ENCODE measurements around the gene EME1.

EME1 gene

DNA sequence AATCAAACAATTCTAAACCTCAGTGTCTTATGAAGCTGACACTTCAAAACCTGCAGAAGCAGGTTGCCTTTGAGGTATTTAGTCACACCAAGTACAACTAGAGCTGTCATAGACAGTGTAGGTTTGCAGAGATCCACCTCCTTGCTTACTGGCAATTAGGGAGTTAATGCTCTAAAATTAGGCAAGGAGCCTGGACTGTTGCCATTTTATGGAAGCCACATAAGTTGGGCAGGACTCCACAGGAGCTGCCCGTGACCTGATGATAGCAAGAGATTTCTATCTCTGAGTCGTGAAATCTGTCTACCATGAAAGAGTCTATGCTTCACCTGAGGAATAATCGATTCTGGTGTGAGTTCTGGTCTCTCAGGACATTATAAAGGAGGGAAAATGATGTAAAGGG is 8.9 kb downstream of the EME1 start:
- Histone ChIP-seq H3K27ac (ENCODE audit: low read depth, low read length) (no peak overlapping the region), H3K9me3 (ENCODE audit: insufficient read depth, low read depth, low read length) (no peaks in the 10 kb centered on the region), H3K4me3 (ENCODE audit: low read length) (no peak overlapping the region), H3K9ac (ENCODE audit: low read depth, low read length) (no peak overlapping the region), H3K4me1 (ENCODE audit: insufficient read depth, low read length) (no peaks in the 10 kb centered on the region), H3K36me3 (ENCODE audit: insufficient read depth, low read length) (peaks cover 93% of the 10 kb centered on the region), H3K27me3 (ENCODE audit: insufficient read depth, low read length) (no peaks in the 10 kb centered on the region)
- 90% methylated on average over 3 of the region's 3 CpGs for WGBS

- no peak overlapping the region for H3K27ac ChIP-seq (ENCODE audit: low read depth, low read length)
- no peak overlapping the region for H3K4me3 ChIP-seq (ENCODE audit: low read length)
- WGBS: 94% methylated on average over 12 of the region's 12 CpGs
- H3K27me3 ChIP-seq (ENCODE audit: insufficient read depth, low read length): no peaks in the 10 kb centered on the region
- no peaks in the 10 kb centered on the region for H3K9me3 ChIP-seq (ENCODE audit: insufficient read depth, low read depth, low read length)
- peaks cover 96% of the 10 kb centered on the region for H3K36me3 ChIP-seq (ENCODE audit: insufficient read depth, low read length)
- H3K9ac ChIP-seq (ENCODE audit: low read depth, low read length): no peak overlapping the region
- H3K4me1 ChIP-seq (ENCODE audit: insufficient read depth, low read length): no peaks in the 10 kb centered on the region
Observed at GRCh38 chr17:50382931-50383330, 9.9 kb downstream of the EME1 start.

DNA sequence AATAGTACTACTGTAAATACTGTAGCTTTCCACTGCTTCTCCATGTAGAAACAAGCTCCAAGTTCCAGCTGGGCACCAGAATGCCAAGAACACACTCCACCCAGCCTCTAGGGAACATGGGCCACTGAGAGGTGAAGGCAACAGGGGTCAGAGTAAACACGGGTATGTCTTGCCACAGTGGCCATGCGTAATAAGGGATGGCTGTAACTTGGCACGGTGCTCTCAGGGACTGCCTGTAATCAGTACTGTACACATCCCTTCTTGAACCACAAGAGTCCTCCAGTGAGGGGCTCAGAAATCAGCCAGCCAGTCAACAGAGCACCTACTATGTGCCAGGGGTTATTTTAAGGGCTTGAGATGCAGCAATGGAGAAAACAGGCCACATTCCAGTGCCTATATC is 13.5 kb downstream of the EME1 start:
- Histone ChIP-seq H3K4me1 (ENCODE audit: insufficient read depth, low read length) (no peaks in the 10 kb centered on the region), H3K9ac (ENCODE audit: low read depth, low read length) (no peak overlapping the region), H3K4me3 (ENCODE audit: low read length) (no peak overlapping the region), H3K36me3 (ENCODE audit: insufficient read depth, low read length) (peaks cover 100% of the 10 kb centered on the region), H3K27ac (ENCODE audit: low read depth, low read length) (no peak overlapping the region), H3K27me3 (ENCODE audit: insufficient read depth, low read length) (no peaks in the 10 kb centered on the region), H3K9me3 (ENCODE audit: insufficient read depth, low read depth, low read length) (no peaks in the 10 kb centered on the region)
- 95% methylated on average over 3 of the region's 3 CpGs for WGBS

- Histone ChIP-seq H3K9me3 (ENCODE audit: insufficient read depth, low read depth, low read length) (no peaks in the 10 kb centered on the region), H3K9ac (ENCODE audit: low read depth, low read length) (no peak overlapping the region), H3K27me3 (ENCODE audit: insufficient read depth, low read length) (no peaks in the 10 kb centered on the region), H3K27ac (ENCODE audit: low read depth, low read length) (no peak overlapping the region), H3K4me3 (ENCODE audit: low read length) (no peak overlapping the region), H3K36me3 (ENCODE audit: insufficient read depth, low read length) (peaks cover 100% of the 10 kb centered on the region), H3K4me1 (ENCODE audit: insufficient read depth, low read length) (no peaks in the 10 kb centered on the region)
- WGBS: 94% methylated on average over 3 of the region's 3 CpGs
Observed at GRCh38 chr17:50388728-50389127, 15.7 kb downstream of the EME1 start.

- Histone ChIP-seq H3K27me3 (ENCODE audit: insufficient read depth, low read length) (no peaks in the 10 kb centered on the region), H3K9me3 (ENCODE audit: insufficient read depth, low read depth, low read length) (no peaks in the 10 kb centered on the region), H3K4me3 (ENCODE audit: low read length) (no peak overlapping the region), H3K4me1 (ENCODE audit: insufficient read depth, low read length) (no peaks in the 10 kb centered on the region), H3K27ac (ENCODE audit: low read depth, low read length) (no peak overlapping the region), H3K9ac (ENCODE audit: low read depth, low read length) (no peak overlapping the region), H3K36me3 (ENCODE audit: insufficient read depth, low read length) (peaks cover 100% of the 10 kb centered on the region)
- 92% methylated on average over 6 of the region's 6 CpGs for WGBS
Observed at GRCh38 chr17:50389534-50389933, 16.5 kb downstream of the EME1 start.

- Histone ChIP-seq H3K4me3 (ENCODE audit: low read length) (no peak overlapping the region), H3K4me1 (ENCODE audit: insufficient read depth, low read length) (peaks cover 7% of the 10 kb centered on the region; the same call in 1 of the 2 replicates), H3K27me3 (ENCODE audit: insufficient read depth, low read length) (no peaks in the 10 kb centered on the region), H3K9me3 (ENCODE audit: insufficient read depth, low read depth, low read length) (no peaks in the 10 kb centered on the region), H3K9ac (ENCODE audit: low read depth, low read length) (no peak overlapping the region), H3K36me3 (ENCODE audit: insufficient read depth, low read length) (peaks cover 78% of the 10 kb centered on the region), H3K27ac (ENCODE audit: low read depth, low read length) (no peak overlapping the region)
- WGBS: 92% methylated on average over 6 of the region's 6 CpGs
Observed at GRCh38 chr17:50392621-50393020, 19.6 kb downstream of the EME1 start.

DNA sequence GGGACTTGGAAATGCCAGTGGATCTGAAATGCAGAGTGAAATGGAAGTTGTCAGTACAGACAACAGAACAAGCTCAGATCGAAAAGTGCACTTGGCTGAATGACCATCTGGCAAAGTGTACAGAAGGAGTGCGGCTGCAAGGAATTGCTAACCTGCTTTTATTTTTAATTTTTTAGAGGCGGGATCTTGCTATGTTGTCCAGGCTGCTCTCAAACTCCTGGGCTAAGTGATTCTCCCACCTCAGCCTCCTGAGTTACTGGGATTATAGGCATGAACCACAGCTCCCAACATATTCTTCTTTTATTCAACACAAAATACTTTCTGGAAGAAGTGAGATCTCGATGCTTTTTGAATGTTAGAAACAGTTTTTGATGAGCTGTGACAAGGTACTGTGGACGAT is 20.7 kb downstream of the EME1 start:
- Histone ChIP-seq H3K27ac (ENCODE audit: low read depth, low read length) (no peak overlapping the region), H3K4me3 (ENCODE audit: low read length) (no peak overlapping the region), H3K4me1 (ENCODE audit: insufficient read depth, low read length) (peaks cover 7% of the 10 kb centered on the region; the same call in 1 of the 2 replicates), H3K36me3 (ENCODE audit: insufficient read depth, low read length) (peaks cover 68% of the 10 kb centered on the region), H3K9ac (ENCODE audit: low read depth, low read length) (no peak overlapping the region), H3K27me3 (ENCODE audit: insufficient read depth, low read length) (no peaks in the 10 kb centered on the region), H3K9me3 (ENCODE audit: insufficient read depth, low read depth, low read length) (no peaks in the 10 kb centered on the region)
- WGBS: 95% methylated on average over 5 of the region's 5 CpGs

- Histone ChIP-seq H3K9me3 (ENCODE audit: insufficient read depth, low read depth, low read length) (no peaks in the 10 kb centered on the region), H3K4me3 (ENCODE audit: low read length) (no peak overlapping the region), H3K9ac (ENCODE audit: low read depth, low read length) (no peak overlapping the region), H3K27ac (ENCODE audit: low read depth, low read length) (no peak overlapping the region), H3K4me1 (ENCODE audit: insufficient read depth, low read length) (peaks cover 7% of the 10 kb centered on the region; the same call in 1 of the 2 replicates), H3K36me3 (ENCODE audit: insufficient read depth, low read length) (peaks cover 58% of the 10 kb centered on the region), H3K27me3 (ENCODE audit: insufficient read depth, low read length) (no peaks in the 10 kb centered on the region)
- 73% methylated on average over 3 of the region's 3 CpGs for WGBS
Observed at GRCh38 chr17:50394711-50395110, 21.7 kb downstream of the EME1 start.

DNA sequence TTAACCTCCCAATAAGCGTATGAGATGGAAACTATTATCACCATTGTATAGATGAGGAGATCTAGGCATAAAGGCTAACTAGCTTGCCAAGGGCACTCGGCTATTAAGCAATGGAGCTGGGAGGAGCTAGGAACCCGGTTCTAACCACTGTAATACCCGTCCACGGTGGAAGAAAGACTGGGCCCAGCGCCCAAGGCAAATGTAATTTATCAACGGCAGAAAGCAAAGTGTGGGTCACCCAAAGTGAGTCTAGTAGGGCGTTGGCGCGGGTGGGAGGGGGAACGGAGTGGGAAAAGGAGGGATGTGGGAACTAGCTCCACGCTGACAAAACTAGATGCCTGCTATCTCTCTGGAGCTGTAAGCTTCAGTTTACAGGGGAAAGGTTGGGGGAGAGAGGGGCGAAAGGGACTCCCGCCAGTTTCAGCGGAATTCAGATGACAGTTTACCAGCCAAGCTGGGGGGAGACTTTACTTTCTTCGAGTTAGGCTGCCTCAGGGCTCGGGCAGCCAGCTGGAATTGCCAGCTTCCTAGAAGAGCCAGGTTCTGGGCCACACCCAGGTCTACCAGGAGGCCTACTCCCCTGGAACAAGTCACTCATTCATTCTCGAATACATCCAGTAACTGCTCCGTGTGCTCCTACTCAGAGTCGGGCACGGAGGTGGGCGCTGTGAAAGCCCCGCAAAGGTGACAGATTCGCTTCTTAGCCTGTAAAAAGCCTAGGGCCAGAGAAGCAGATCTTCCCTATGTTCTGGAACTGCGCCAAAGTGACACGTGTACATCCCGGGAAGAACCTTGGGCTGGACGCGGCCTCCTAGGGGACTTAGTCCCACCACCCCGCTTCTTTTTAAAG is 23.5 kb downstream of the EME1 start:
- no peaks in the 10 kb centered on the region for H3K9me3 ChIP-seq (ENCODE audit: insufficient read depth, low read depth, low read length)
- H3K36me3 ChIP-seq (ENCODE audit: insufficient read depth, low read length): peaks cover 40% of the 10 kb centered on the region
- peak overlapping the region; percentile 99 for H3K4me3 ChIP-seq (ENCODE audit: low read length)
- no peak overlapping the region for H3K27ac ChIP-seq (ENCODE audit: low read depth, low read length)
- H3K4me1 ChIP-seq (ENCODE audit: insufficient read depth, low read length): peaks cover 7% of the 10 kb centered on the region; the same call in 1 of the 2 replicates
- no peaks in the 10 kb centered on the region for H3K27me3 ChIP-seq (ENCODE audit: insufficient read depth, low read length)
- peak overlapping the region; percentile 90 for H3K9ac ChIP-seq (ENCODE audit: low read depth, low read length)
- WGBS: 11% methylated on average over 30 of the region's 30 CpGs

- peaks cover 7% of the 10 kb centered on the region; the same call in 1 of the 2 replicates for H3K4me1 ChIP-seq (ENCODE audit: insufficient read depth, low read length)
- 1% methylated on average over 70 of the region's 70 CpGs for WGBS
- no peak within 1 kb of the TSS for H3K27ac ChIP-seq (ENCODE audit: low read depth, low read length)
- no peaks in the 10 kb centered on the region for H3K27me3 ChIP-seq (ENCODE audit: insufficient read depth, low read length)
- peaks cover 32% of the 10 kb centered on the region for H3K36me3 ChIP-seq (ENCODE audit: insufficient read depth, low read length)
- peak within 1 kb of the TSS; percentile 99 for H3K4me3 ChIP-seq (ENCODE audit: low read length)
- peak within 1 kb of the TSS; percentile 90 for H3K9ac ChIP-seq (ENCODE audit: low read depth, low read length)
- no peaks in the 10 kb centered on the region for H3K9me3 ChIP-seq (ENCODE audit: insufficient read depth, low read depth, low read length)
Observed at GRCh38 chr17:50397111-50397918, 24.3 kb downstream of the EME1 start, which contains the start of gene LRRC59. Gene LRRC59, minus strand, starts transcription at chr17:50397523. Its CDS starts 206 bp downstream, at chr17:50397317.

- 62% methylated on average over 9 of the region's 9 CpGs for WGBS
- peaks cover 7% of the 10 kb centered on the region; the same call in 1 of the 2 replicates for H3K4me1 ChIP-seq (ENCODE audit: insufficient read depth, low read length)
- H3K36me3 ChIP-seq (ENCODE audit: insufficient read depth, low read length): peaks cover 26% of the 10 kb centered on the region
- no peak overlapping the region for H3K27ac ChIP-seq (ENCODE audit: low read depth, low read length)
- H3K4me3 ChIP-seq (ENCODE audit: low read length): peak overlapping the region; percentile 99
- H3K9me3 ChIP-seq (ENCODE audit: insufficient read depth, low read depth, low read length): no peaks in the 10 kb centered on the region
- no peak overlapping the region for H3K9ac ChIP-seq (ENCODE audit: low read depth, low read length)
- H3K27me3 ChIP-seq (ENCODE audit: insufficient read depth, low read length): no peaks in the 10 kb centered on the region
Observed at GRCh38 chr17:50397919-50398285, 24.9 kb downstream of the EME1 start.
